Activated B cell treated with CpG ODN at 0.5 μM for 24 hours (primary cell): ENCODE results near the gene GPR153. TPM values are rescaled to one million over a fixed set of nuclear protein-coding genes. Genes with fewer than 3 reads are reported as not detected.

ENCODE experiments used
- ATAC-seq: fragments of 200-7000 bp; cut with Tn5 transposase; one replicate; pipeline ENCODE4 v1.10.0; 2021; ENCODE audit warnings: low read depth, mild to moderate bottlenecking, moderate library complexity
- CTCF ChIA-PET: fragments of 350-600 bp; sonication (Branson Sonifier 250); formaldehyde crosslinking; loops from one replicate; lab custom pipeline; 2021; ENCODE audit warnings: antibody characterized with exemption; lab: Charles Lee
- POLR2A ChIA-PET: fragments of 350-600 bp; sonication (Branson Sonifier 250); formaldehyde crosslinking; loops from one replicate; lab custom pipeline; 2021; ENCODE audit warnings: antibody characterized with exemption; lab: Charles Lee
- DNase-seq: peaks from one replicate; pipeline ENCODE4 v3.0.0; 2022
- H3K27ac Mint-ChIP-seq: one replicate; pipeline ENCODE4 v1.8.0; 2020; ENCODE audit warnings: mixed read lengths
- H3K27me3 Mint-ChIP-seq: one replicate; pipeline ENCODE4 v1.8.0; 2021; ENCODE audit warnings: mixed read lengths
- H3K36me3 Mint-ChIP-seq: one replicate; pipeline ENCODE4 v1.8.0; 2021; ENCODE audit warnings: low read depth, mixed read lengths
- H3K4me1 Mint-ChIP-seq: one replicate; pipeline ENCODE4 v1.8.0; 2021; ENCODE audit warnings: mixed read lengths
- H3K4me3 Mint-ChIP-seq: one replicate; pipeline ENCODE4 v1.8.0; 2020; ENCODE audit warnings: mild to moderate bottlenecking, mixed read lengths
- H3K9me3 Mint-ChIP-seq: one replicate; pipeline ENCODE4 v1.8.0; 2020; ENCODE audit warnings: mixed read lengths
- CTCF ChIP-seq: fragments of 200-600 bp; IDR thresholded peaks from one replicate; pipeline ENCODE4 v1.8.0; 2022; ENCODE audit warnings: antibody characterized with exemption, mild to moderate bottlenecking
- intact Hi-C: fragments of 100-400 bp; cut with micrococcal nuclease; formaldehyde crosslinking; loops from one replicate; pipeline ENCODE4 v1.15.1; 2024
- total RNA-seq: library from RNA; stranded (reverse); gene quantifications from 2 replicates; pipeline ENCODE4 v1.2.3, GENCODE V29; 2022

Gene GPR153
- total RNA-seq, 1 donor from 2014 or later = 0.22 TPM

DNA sequence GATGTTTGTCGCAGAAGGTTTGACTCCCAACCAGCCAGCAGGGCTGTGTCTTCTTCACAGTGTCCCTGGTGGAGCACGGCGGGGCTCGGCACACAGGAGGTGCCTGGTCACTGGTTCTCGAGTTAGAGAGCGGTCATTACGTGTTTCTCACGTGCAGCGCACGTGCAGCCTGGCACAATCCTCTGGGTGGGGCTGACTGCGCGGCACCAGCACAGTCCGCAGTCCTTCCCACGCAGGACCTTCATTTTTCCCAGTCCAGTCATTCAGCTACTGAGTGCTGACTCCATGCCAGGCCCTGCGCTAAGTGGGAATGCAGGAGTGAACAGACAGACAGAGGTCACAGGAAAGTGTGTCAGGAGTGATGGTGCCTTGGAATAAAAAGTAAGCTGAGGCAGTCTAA lies 46.2 kb upstream of the GPR153 start:
- no peak for TF ChIP-seq CTCF
- POLR2A ChIA-PET = no interaction called here
- H3K4me1 Mint-ChIP-seq = no peaks in the 10 kb centered on the region
- intact Hi-C loops = no loop called here
- no peak for DNase-seq
- H3K27me3 Mint-ChIP-seq = no peaks in the 10 kb centered on the region
- H3K4me3 Mint-ChIP-seq = no peak overlapping the region
- no peaks in the 10 kb centered on the region for H3K36me3 Mint-ChIP-seq
- CTCF ChIA-PET = no interaction called here
- no peak for ATAC-seq
- no peaks in the 10 kb centered on the region for H3K9me3 Mint-ChIP-seq
- no peak overlapping the region for H3K27ac Mint-ChIP-seq

DNA sequence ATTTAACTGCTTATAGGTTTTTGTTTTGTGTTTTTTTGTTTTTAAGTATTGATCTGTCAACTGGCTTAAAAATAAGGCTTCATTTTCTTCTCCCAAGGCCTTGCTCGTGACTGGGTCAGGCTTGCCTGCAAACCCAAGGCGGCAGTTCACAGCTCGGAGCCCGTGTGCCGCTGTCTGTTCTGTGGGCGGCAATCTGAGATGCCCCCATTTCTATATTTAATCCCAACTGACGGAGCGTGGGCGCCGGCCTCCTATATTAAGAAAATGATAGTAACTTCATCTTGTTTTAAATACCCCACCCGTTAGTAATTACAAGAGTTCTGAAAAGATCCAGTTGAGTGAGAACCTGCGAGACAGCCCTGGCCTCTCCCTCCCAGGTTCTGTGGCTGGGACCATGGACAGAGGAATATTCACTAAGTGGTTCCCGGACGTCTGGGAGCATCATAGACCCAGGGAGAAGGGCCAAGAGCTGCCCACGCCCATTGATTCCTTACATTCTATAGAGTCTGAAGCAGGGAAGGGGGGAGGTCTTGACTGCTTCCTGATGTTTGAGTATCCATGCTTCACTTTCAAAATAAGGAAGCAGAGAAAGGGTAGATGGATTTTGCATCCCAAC lies 42.6 kb upstream of the GPR153 start:
- no peak overlapping the region for H3K4me3 Mint-ChIP-seq
- TF ChIP-seq CTCF = no peak
- no peaks in the 10 kb centered on the region for H3K27me3 Mint-ChIP-seq
- ATAC-seq (no peak), DNase-seq (no peak)
- CTCF ChIA-PET = no interaction called here
- H3K4me1 Mint-ChIP-seq = no peaks in the 10 kb centered on the region
- POLR2A ChIA-PET = no interaction called here
- no peaks in the 10 kb centered on the region for H3K36me3 Mint-ChIP-seq
- intact Hi-C loops = no loop called here
- H3K27ac Mint-ChIP-seq = no peak overlapping the region
- H3K9me3 Mint-ChIP-seq = no peaks in the 10 kb centered on the region

DNA sequence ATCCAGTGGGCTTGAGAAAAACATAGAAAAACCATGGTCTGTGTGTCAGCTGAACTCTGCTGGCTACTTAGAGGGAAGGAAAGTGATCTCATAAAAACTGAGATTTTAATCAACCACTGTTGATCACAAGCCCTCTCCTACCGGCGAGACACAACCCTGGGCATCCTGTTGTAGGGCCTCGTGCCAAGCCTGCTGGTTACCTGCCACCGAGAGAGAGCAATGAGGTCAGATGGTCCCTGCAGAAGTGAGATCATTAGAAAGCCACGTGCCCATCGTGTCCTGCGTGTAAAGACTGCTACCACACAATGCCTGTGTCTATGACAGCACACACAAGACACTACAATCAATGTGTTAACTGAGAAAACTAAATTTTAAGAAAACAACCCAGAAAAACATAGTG lies 41.7 kb upstream of the GPR153 start:
- CTCF ChIA-PET = no interaction called here

DNA sequence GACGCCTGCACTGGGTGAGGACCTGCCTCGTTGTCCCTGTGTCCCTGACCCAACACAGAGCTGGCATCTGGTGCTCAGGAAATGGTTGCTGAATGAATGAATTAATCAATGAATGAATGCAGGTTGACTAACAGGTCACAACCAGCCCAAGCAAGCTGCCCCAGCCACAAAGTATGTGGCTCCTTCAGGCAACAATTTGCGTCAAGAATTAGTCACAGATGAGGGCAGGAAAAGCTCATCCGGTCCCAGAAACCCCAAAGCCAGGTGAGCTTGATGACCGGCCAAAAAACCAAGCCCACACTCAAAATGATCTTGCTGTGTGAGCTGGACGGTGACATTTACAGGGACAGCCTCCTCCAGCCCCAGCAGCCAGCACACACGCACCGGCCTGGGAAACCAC lies 40.6 kb upstream of the GPR153 start:
- intact Hi-C loops = no loop called here
- H3K9me3 Mint-ChIP-seq = no peaks in the 10 kb centered on the region
- no peaks in the 10 kb centered on the region for H3K36me3 Mint-ChIP-seq
- H3K27ac Mint-ChIP-seq = no peak overlapping the region
- no peak for TF ChIP-seq CTCF
- H3K27me3 Mint-ChIP-seq = no peaks in the 10 kb centered on the region
- ChIA-PET POLR2A (no interaction called here), CTCF (no interaction called here)
- DNase-seq (no peak), ATAC-seq (no peak)
- H3K4me1 Mint-ChIP-seq = no peaks in the 10 kb centered on the region
- no peak overlapping the region for H3K4me3 Mint-ChIP-seq

More for the DNA sequence above, 41.7 kb upstream of the GPR153 start:
- DNase-seq = no peak
- Mint-ChIP-seq H3K27ac (no peak overlapping the region), H3K36me3 (no peaks in the 10 kb centered on the region), H3K4me3 (no peak overlapping the region), H3K9me3 (no peaks in the 10 kb centered on the region), H3K27me3 (no peaks in the 10 kb centered on the region), H3K4me1 (no peaks in the 10 kb centered on the region)
- POLR2A ChIA-PET = no interaction called here
- intact Hi-C loops = no loop called here
- no peak for ATAC-seq
- no peak for TF ChIP-seq CTCF

DNA sequence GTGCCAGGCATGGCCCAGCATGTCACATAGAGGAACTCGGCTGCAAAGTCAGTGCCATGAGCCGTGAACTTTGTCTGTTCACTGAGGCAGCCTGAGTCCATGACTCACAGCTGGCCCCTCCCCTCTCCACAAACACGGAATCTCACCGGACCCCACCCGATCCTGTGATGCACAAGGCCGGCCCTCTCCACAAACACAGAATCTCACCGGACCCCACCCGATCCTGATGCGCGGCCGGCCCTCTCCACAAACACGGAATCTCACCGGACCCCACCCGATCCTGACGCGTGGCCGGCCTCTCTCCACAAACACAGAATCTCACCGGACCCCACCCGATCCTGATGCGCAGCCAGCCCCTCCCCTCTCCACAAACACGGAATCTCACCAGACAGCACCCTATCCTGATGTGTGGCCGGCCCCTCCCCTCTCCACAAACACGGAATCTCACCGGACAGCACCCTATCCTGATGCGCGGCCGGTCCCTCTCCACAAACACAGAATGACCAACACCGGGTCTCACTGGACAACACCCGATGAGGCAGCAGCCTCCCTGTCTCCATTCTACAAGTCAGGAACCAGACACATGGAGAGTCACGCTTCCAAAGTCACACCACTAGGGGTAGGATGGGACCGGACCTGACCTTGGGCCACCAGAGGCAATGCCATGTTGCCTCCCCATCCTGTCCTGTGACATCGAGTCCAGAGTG lies 39.6 kb upstream of the GPR153 start:
- CTCF ChIA-PET = no interaction called here
- ATAC-seq (no peak), DNase-seq (no peak)
- Mint-ChIP-seq H3K4me1 (no peaks in the 10 kb centered on the region), H3K36me3 (no peaks in the 10 kb centered on the region), H3K27ac (no peak overlapping the region), H3K9me3 (no peaks in the 10 kb centered on the region), H3K27me3 (no peaks in the 10 kb centered on the region), H3K4me3 (no peak overlapping the region)
- TF ChIP-seq CTCF = no peak
- POLR2A ChIA-PET = no interaction called here
- intact Hi-C loops = no loop called here
